HCT116 (cell line): Measurements from ENCODE around the gene CFAP221. TPM values are rescaled to one million over a fixed set of nuclear protein-coding genes. Genes with fewer than 3 reads are reported as not detected.

ENCODE experiments used
- ATAC-seq: fragments of 200-7000 bp; cut with Tn5 transposase; 2 replicates; pipeline ENCODE4 v1.9.1; 2020; ENCODE audit warnings: mild to moderate bottlenecking, moderate library complexity
- BruUV-seq: library from RNA; stranded (reverse); fragments of 400-500 nt; replicated peaks from 2 replicates; lab custom pipeline; 2021; lab: Mats Ljungman, UMichigan
- CTCF ChIA-PET: fragments of 300-600 bp; sonication (Branson Sonifier 250); formaldehyde crosslinking; loops from one replicate; lab custom pipeline; 2021; ENCODE audit warnings: antibody characterized with exemption; lab: Charles Lee
- POLR2A ChIA-PET: fragments of 300-600, 350-600 bp; sonication (Branson Sonifier 250); formaldehyde crosslinking; loops from one replicate; lab custom pipeline; 2021; ENCODE audit warnings: antibody characterized with exemption; lab: Charles Lee
- RAD21 ChIA-PET, 2 experiments: fragments of 300-600 bp; sonication (Branson Sonifier 250); formaldehyde crosslinking; loops; one replicate each; lab custom pipeline; 2023; ENCODE audit warnings: low total read pairs in 2 of 2; ENCODE audit not compliant: uncharacterized antibody in 2 of 2, unreplicated experiment in 2 of 2, low non-redundant PET in 1 of 2; lab: Charles Lee
- DNase-seq: peaks from one replicate; pipeline ENCODE4 v3.0.0-alpha.2; 2010; ENCODE audit warnings: low read depth, low spot score
- H2AFZ ChIP-seq: fragments of 200-600 bp; shearing (Covaris generic), sonication (generic); 2 replicates; pipeline ENCODE4 v1.6.1; 2017; ENCODE audit warnings: low read depth, mixed run types, mixed read lengths, antibody characterized with exemption, low read length; ENCODE audit not compliant: poor library complexity, severe bottlenecking
- H3K27ac ChIP-seq: 2 replicates; pipeline ENCODE4 v1.5.1; 2012; ENCODE audit warnings: low read depth, low read length
- H3K27me3 ChIP-seq: fragments of 200-600 bp; sonication (generic); 2 replicates; pipeline ENCODE4 v1.6.1; 2016; ENCODE audit warnings: mixed run types, low read length, mixed read lengths; ENCODE audit not compliant: insufficient read depth
- H3K36me3 ChIP-seq, 2 experiments: fragments of 200-500 bp in 1 of 2; fragments of 200-600 bp in 1 of 2; sonication (Bioruptor generic) in 1 of 2; sonication (generic) in 1 of 2; 2 replicates each; pipeline versions ENCODE4 v1.5.1 to v1.6.1; 2014 to 2016; ENCODE audit warnings: low read length in 2 of 2, inconsistent platforms in 1 of 2, mixed read lengths in 1 of 2, mixed run types in 1 of 2; ENCODE audit not compliant: insufficient read depth in 2 of 2, control insufficient read depth in 1 of 2
- H3K4me1 ChIP-seq, 2 experiments: fragments of 200-600 bp in 1 of 2; sonication (generic) in 1 of 2; 2 replicates each; pipeline versions ENCODE4 v1.5.1 to v1.6.1; 2012 to 2017; ENCODE audit warnings: low read length in 2 of 2, inconsistent platforms in 1 of 2, mild to moderate bottlenecking in 1 of 2, mixed read lengths in 1 of 2, mixed run types in 1 of 2, moderate library complexity in 1 of 2; ENCODE audit not compliant: insufficient read depth in 2 of 2, control insufficient read depth in 1 of 2
- H3K4me2 ChIP-seq: fragments of 200-600 bp; sonication (generic); 2 replicates; pipeline ENCODE4 v1.6.1; 2017; ENCODE audit warnings: mixed run types, low read length, mixed read lengths
- H3K4me3 ChIP-seq, 2 experiments: fragments of 200-600 bp in 1 of 2; sonication (generic) in 1 of 2; replicated peaks in 1 of 2; 2 replicates each; pipeline ENCODE4 v1.5.1; 2011 to 2016; ENCODE audit warnings: low read length in 2 of 2, control low read depth in 1 of 2, low read depth in 1 of 2, mild to moderate bottlenecking in 1 of 2, mixed read lengths in 1 of 2, mixed run types in 1 of 2
- H3K79me2 ChIP-seq: fragments of 200-600 bp; sonication (generic); 2 replicates; pipeline ENCODE4 v1.6.1; 2017; ENCODE audit warnings: mild to moderate bottlenecking, mixed run types, low read length, moderate library complexity, mixed read lengths; ENCODE audit not compliant: insufficient read depth
- H3K9ac ChIP-seq: fragments of 200-600 bp; sonication (generic); 2 replicates; pipeline ENCODE4 v1.6.1; 2016; ENCODE audit warnings: low read length, mixed read lengths
- H3K9me2 ChIP-seq: fragments of 200-600 bp; sonication (generic), shearing (Covaris generic); 2 replicates; pipeline ENCODE4 v1.6.1; 2017; ENCODE audit warnings: mixed run types, mild to moderate bottlenecking, moderate library complexity; ENCODE audit not compliant: insufficient read depth
- H3K9me3 ChIP-seq, 2 experiments: fragments of 200-500 bp in 1 of 2; fragments of 200-600 bp in 1 of 2; sonication (Bioruptor generic) in 1 of 2; sonication (generic) in 1 of 2; 2 replicates each; pipeline ENCODE4 v1.6.1; 2014 to 2017; ENCODE audit warnings: low read length in 2 of 2, mixed read lengths in 2 of 2, inconsistent platforms in 1 of 2, low read depth in 1 of 2, mild to moderate bottlenecking in 1 of 2, mixed run types in 1 of 2, moderate library complexity in 1 of 2; ENCODE audit not compliant: control insufficient read depth in 1 of 2, insufficient read depth in 1 of 2
- H4K20me1 ChIP-seq: fragments of 200-600 bp; sonication (generic), shearing (Covaris generic); 2 replicates; pipeline ENCODE4 v1.6.1; 2017; ENCODE audit warnings: mixed run types, mild to moderate bottlenecking, moderate library complexity; ENCODE audit not compliant: insufficient read depth
- CBX3 ChIP-seq: IDR thresholded peaks from 2 replicates; pipeline ENCODE4 v1.6.1; 2012; ENCODE audit warnings: low read depth
- EGR1 ChIP-seq: IDR thresholded peaks from 2 replicates; pipeline ENCODE4 v1.6.1; 2012; ENCODE audit warnings: low read depth
- EZH2 ChIP-seq: fragments of 200-600 bp; sonication (generic); IDR thresholded peaks from 2 replicates; pipeline ENCODE4 v1.6.1; 2017; ENCODE audit warnings: antibody characterized with exemption, mixed run types
- EZH2phosphoT487 ChIP-seq: fragments of 200-600 bp; IDR thresholded peaks from 2 replicates; pipeline ENCODE4 v1.6.1; 2018; ENCODE audit warnings: antibody characterized with exemption, borderline replicate concordance
- FOSL1 ChIP-seq: IDR thresholded peaks from 2 replicates; pipeline ENCODE4 v1.6.1; 2012; ENCODE audit warnings: low read depth
- JUND ChIP-seq: IDR thresholded peaks from 2 replicates; pipeline ENCODE4 v1.6.1; 2012
- POLR2A ChIP-seq: IDR thresholded peaks from 2 replicates; pipeline ENCODE4 v1.7.0; 2011; ENCODE audit warnings: borderline replicate concordance; ENCODE audit not compliant: insufficient read depth, insufficient read length; ENCODE audit errors: extremely low read depth
- POLR2AphosphoS5 ChIP-seq: IDR thresholded peaks from 2 replicates; pipeline ENCODE4 v1.6.1; 2011; ENCODE audit warnings: mild to moderate bottlenecking, low read depth, low read length, moderate library complexity
- RAD21 ChIP-seq: IDR thresholded peaks from 2 replicates; pipeline ENCODE4 v1.6.1; 2012; ENCODE audit warnings: low read depth, mild to moderate bottlenecking
- SIN3A ChIP-seq: IDR thresholded peaks from 2 replicates; pipeline ENCODE4 v1.6.1; 2012; ENCODE audit warnings: low read depth
- SP1 ChIP-seq: IDR thresholded peaks from 2 replicates; pipeline ENCODE4 v1.6.1; 2012; ENCODE audit warnings: low read depth
- SRF ChIP-seq: IDR thresholded peaks from 2 replicates; pipeline ENCODE4 v1.6.1; 2012; ENCODE audit warnings: low read depth
- ZBTB33 ChIP-seq: IDR thresholded peaks from 2 replicates; pipeline ENCODE4 v1.6.1; 2011; ENCODE audit warnings: mild to moderate bottlenecking, low read length, moderate library complexity; ENCODE audit not compliant: insufficient replicate concordance; ENCODE audit errors: extremely low read depth
- ZFX ChIP-seq: fragments of 450-650 bp; IDR thresholded peaks from 2 replicates; pipeline ENCODE4 v1.6.1; 2017
- ZNF274 ChIP-seq: fragments of 200-500 bp; sonication (Bioruptor generic); IDR thresholded peaks from 2 replicates; pipeline ENCODE4 v1.6.1; 2014; ENCODE audit warnings: mild to moderate bottlenecking, low read depth, low read length, inconsistent platforms
- intact Hi-C: fragments of 100-400 bp; cut with micrococcal nuclease; formaldehyde crosslinking; loops from 2 replicates; pipeline ENCODE4 v1.10.0; 2022
- total RNA-seq: library from RNA; stranded (reverse); gene quantifications from one replicate; pipeline ENCODE4 v1.2.1, GENCODE V29; 2021; ENCODE audit not compliant: unreplicated experiment
- TF ChIP-seq, protein P1 (sequence below), 3 experiments: fragments of 200-600 bp in 1 of 3; sonication (generic) in 1 of 3; IDR thresholded peaks in 2 of 3; conservative IDR thresholded peaks in 1 of 3; 2 replicates each; pipeline ENCODE4 v1.5.1; 2012 to 2017; ENCODE audit warnings: low read depth in 2 of 3, low read length in 2 of 3, antibody characterized with exemption in 1 of 3, borderline replicate concordance in 1 of 3, control low read depth in 1 of 3, mild to moderate bottlenecking in 1 of 3, mixed read lengths in 1 of 3, mixed run types in 1 of 3, moderate library complexity in 1 of 3; ENCODE audit not compliant: insufficient read depth in 1 of 3
- TF ChIP-seq, protein P2 (sequence below): IDR thresholded peaks from 2 replicates; pipeline ENCODE4 v1.6.1; 2012

The CFAP221 gene
- total RNA-seq, 1 experiment from 2014 or later = 0.96 TPM

GRCh38 chr2:119550346-119550745 is 6.1 kb downstream of the CFAP221 start:
- DNase-seq = no peak
- Histone ChIP-seq H2AFZ (no peak overlapping the region), H3K9ac (no peak overlapping the region), H3K4me2 (no peak overlapping the region), H3K4me1 (no peaks in the 10 kb centered on the region), H3K4me3 (no peak overlapping the region), H3K27ac (no peak overlapping the region), H3K27me3 (no peaks in the 10 kb centered on the region), H3K9me2 (no peaks in the 10 kb centered on the region; the same call in 1 of the 2 replicates), H3K79me2 (no peaks in the 10 kb centered on the region), H3K36me3 (no peaks in the 10 kb centered on the region), H3K9me3 (no peaks in the 10 kb centered on the region), H4K20me1 (no peaks in the 10 kb centered on the region)
- no peak for ATAC-seq
- no peak for TF ChIP-seq POLR2A
- ChIA-PET RAD21 (no interaction called here), CTCF (no interaction called here), POLR2A (no interaction called here)
- no TSS peak for BruUV-seq
- intact Hi-C loops = no loop called here

DNA sequence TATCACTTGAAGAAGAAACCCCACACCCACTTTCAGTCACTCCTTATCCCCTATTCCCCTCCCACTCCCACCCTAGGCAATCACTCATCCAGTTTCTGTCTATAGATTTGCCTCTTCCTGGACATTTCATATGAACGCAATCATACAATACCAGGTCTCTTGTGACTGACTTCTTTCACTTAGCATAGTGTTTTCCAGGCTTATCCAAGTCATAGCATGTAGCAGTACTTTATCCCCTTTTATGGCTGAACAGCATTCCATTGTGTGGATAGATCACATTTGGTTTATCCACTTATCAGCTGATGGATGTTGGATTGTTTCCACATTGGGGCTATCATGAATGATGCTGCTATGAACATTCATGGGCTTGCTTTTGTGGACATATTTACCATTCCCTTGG is 6.6 kb downstream of the CFAP221 start:
- Histone ChIP-seq H3K9ac (no peak overlapping the region), H3K27me3 (no peaks in the 10 kb centered on the region), H3K9me2 (no peaks in the 10 kb centered on the region; the same call in 1 of the 2 replicates), H3K36me3 (no peaks in the 10 kb centered on the region), H4K20me1 (no peaks in the 10 kb centered on the region), H3K4me2 (no peak overlapping the region), H3K27ac (no peak overlapping the region), H3K4me1 (no peaks in the 10 kb centered on the region)
- DNase-seq (no peak), ATAC-seq (no peak)
- RAD21 ChIA-PET = no interaction called here
- BruUV-seq = no TSS peak
- CTCF ChIA-PET = no interaction called here
- TF ChIP-seq SRF (no peak), SIN3A (no peak), ZFX (no peak), FOSL1 (no peak), POLR2A (no peak), POLR2AphosphoS5 (no peak), EZH2phosphoT487 (no peak), RAD21 (no peak), EGR1 (no peak), ZBTB33 (no peak), SP1 (no peak), ZNF274 (no peak), CBX3 (no peak), EZH2 (no peak), JUND (no peak)
- TF ChIP-seq, protein P1, sequence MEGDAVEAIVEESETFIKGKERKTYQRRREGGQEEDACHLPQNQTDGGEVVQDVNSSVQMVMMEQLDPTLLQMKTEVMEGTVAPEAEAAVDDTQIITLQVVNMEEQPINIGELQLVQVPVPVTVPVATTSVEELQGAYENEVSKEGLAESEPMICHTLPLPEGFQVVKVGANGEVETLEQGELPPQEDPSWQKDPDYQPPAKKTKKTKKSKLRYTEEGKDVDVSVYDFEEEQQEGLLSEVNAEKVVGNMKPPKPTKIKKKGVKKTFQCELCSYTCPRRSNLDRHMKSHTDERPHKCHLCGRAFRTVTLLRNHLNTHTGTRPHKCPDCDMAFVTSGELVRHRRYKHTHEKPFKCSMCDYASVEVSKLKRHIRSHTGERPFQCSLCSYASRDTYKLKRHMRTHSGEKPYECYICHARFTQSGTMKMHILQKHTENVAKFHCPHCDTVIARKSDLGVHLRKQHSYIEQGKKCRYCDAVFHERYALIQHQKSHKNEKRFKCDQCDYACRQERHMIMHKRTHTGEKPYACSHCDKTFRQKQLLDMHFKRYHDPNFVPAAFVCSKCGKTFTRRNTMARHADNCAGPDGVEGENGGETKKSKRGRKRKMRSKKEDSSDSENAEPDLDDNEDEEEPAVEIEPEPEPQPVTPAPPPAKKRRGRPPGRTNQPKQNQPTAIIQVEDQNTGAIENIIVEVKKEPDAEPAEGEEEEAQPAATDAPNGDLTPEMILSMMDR (IDR thresholded peaks at IDR 0.05 in 2 of 3, conservative IDR thresholded peaks at IDR 0.05 in 1 of 3; ENCODE audit: borderline replicate concordance in 1 of 3, insufficient read depth in 1 of 3, low read depth in 2 of 3, low read length in 2 of 3) = no peak
- TF ChIP-seq, protein P2, sequence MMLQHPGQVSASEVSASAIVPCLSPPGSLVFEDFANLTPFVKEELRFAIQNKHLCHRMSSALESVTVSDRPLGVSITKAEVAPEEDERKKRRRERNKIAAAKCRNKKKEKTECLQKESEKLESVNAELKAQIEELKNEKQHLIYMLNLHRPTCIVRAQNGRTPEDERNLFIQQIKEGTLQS = no peak
- TF ChIP-seq, all 23 proteins: peak for 0
- Histone ChIP-seq H3K4me3 (no peak overlapping the region), H3K9me3 (no peaks in the 10 kb centered on the region), H3K79me2 (no peaks in the 10 kb centered on the region), H2AFZ (no peak overlapping the region)
- POLR2A ChIA-PET = no interaction called here
- intact Hi-C loops = no loop called here
